HFFc6 (cell line): Measurements from ENCODE around the gene RPL39. TPM values are rescaled to one million over a fixed set of nuclear protein-coding genes. Genes with fewer than 3 reads are reported as not detected.
"Not testable (repeated sequence)": the region's sequence is repeated elsewhere in the genome, so short reads cannot be mapped to it uniquely, and the experiment has no call there.

Experiments used
- DNase-seq: peaks from one replicate; pipeline ENCODE4 v3.0.0-alpha.2; 2018
- H3K27ac Mint-ChIP-seq: 2 replicates; pipeline ENCODE4 v1.8.0; 2020; ENCODE audit warnings: mild to moderate bottlenecking, mixed read lengths
- H3K27me3 Mint-ChIP-seq: 2 replicates; pipeline ENCODE4 v1.8.0; 2021; ENCODE audit warnings: mild to moderate bottlenecking, moderate library complexity, mixed read lengths; ENCODE audit not compliant: insufficient read depth
- H3K36me3 Mint-ChIP-seq: 2 replicates; pipeline ENCODE4 v1.8.0; 2021; ENCODE audit warnings: low read depth, mixed read lengths
- H3K4me1 Mint-ChIP-seq: 2 replicates; pipeline ENCODE4 v1.8.0; 2020; ENCODE audit warnings: low read depth, mixed read lengths
- H3K4me3 Mint-ChIP-seq: 2 replicates; pipeline ENCODE4 v1.8.0; 2020; ENCODE audit warnings: mild to moderate bottlenecking, moderate library complexity, mixed read lengths
- H3K9me3 Mint-ChIP-seq: 2 replicates; pipeline ENCODE4 v1.8.0; 2020; ENCODE audit warnings: mild to moderate bottlenecking, mixed read lengths
- CTCF ChIP-seq: fragments of 200-600 bp; sonication (generic); IDR thresholded peaks from 2 replicates; pipeline ENCODE4 v1.5.0; 2021; ENCODE audit warnings: antibody characterized with exemption, mild to moderate bottlenecking
- long read RNA-seq: library from polyadenylated mRNA; unstranded; transcript quantifications from one replicate; pipeline ENCODE4 v2.0.0, GENCODE V29; 2019
- total RNA-seq, 6 experiments: library from RNA; stranded (reverse); fragmentation: NEBNext Ultra II Directional; extraction: Animal tissue kit (Norgen Biotek cat#: 25700); gene quantifications; 2 replicates in 1 of 6; 3 replicates in 5 of 6; pipeline ENCODE4 v1.2.3, GENCODE V29; 2021

RPL39 gene
- total RNA-seq = 1,000 to 10,000 TPM; 1,260 to 1,533 (median 1,345) TPM
- long read RNA-seq, transcript RPL39-201 (3 exons, 401 nt) = major isoform, 904 of 908 reads
- long read RNA-seq, partial matches to known transcripts = 0 of 908 reads
- long read RNA-seq, other reads (novel, unspliced or antisense) = 1 of 908 reads

GRCh38 chrX:119791437-119792231 lies at the start of gene RPL39:
Gene RPL39 (minus strand): TSS chrX:119791630. CDS start chrX:119791576, 54 bp downstream.
- Mint-ChIP-seq H3K4me3 (peak within 1 kb of the TSS; percentile 93), H3K27ac (peak within 1 kb of the TSS; percentile 95), H3K9me3 (no peaks in the 10 kb centered on the region), H3K27me3 (no peaks in the 10 kb centered on the region), H3K4me1 (peaks cover 24% of the 10 kb centered on the region), H3K36me3 (peaks cover 22% of the 10 kb centered on the region)
- peak; percentile 77 for DNase-seq
- TF ChIP-seq CTCF = no peak

- DNase-seq = no peak
- Mint-ChIP-seq H3K4me3 (no peak overlapping the region), H3K4me1 (no peaks in the 10 kb centered on the region), H3K36me3 (peaks cover 36% of the 10 kb centered on the region), H3K9me3 (no peaks in the 10 kb centered on the region), H3K27ac (no peak overlapping the region), H3K27me3 (no peaks in the 10 kb centered on the region)
- no peak for TF ChIP-seq CTCF
Measured at GRCh38 chrX:119833905-119834304, 42.5 kb upstream of the RPL39 start.

GRCh38 chrX:119828446-119828845 lies 37.0 kb upstream of the RPL39 start:
- TF ChIP-seq CTCF = no peak
- no peak for DNase-seq
- no peaks in the 10 kb centered on the region for H3K27me3 Mint-ChIP-seq
- H3K4me3 Mint-ChIP-seq = no peak overlapping the region
- H3K9me3 Mint-ChIP-seq = no peaks in the 10 kb centered on the region
- peaks cover 8% of the 10 kb centered on the region; the same call in 1 of the 2 replicates for H3K4me1 Mint-ChIP-seq
- peaks cover 18% of the 10 kb centered on the region for H3K36me3 Mint-ChIP-seq
- no peak overlapping the region for H3K27ac Mint-ChIP-seq

GRCh38 chrX:119826399-119826959 lies 35.0 kb upstream of the RPL39 start:
- Mint-ChIP-seq H3K4me3 (no peak overlapping the region), H3K36me3 (peaks cover 17% of the 10 kb centered on the region), H3K9me3 (no peaks in the 10 kb centered on the region), H3K27ac (peak overlapping the region; percentile 45), H3K27me3 (no peaks in the 10 kb centered on the region), H3K4me1 (peaks cover 8% of the 10 kb centered on the region; the same call in 1 of the 2 replicates)
- peak; percentile 42 for DNase-seq
- no peak for TF ChIP-seq CTCF

GRCh38 chrX:119824221-119824620 lies 32.8 kb upstream of the RPL39 start:
- H3K27me3 Mint-ChIP-seq, H3K36me3 Mint-ChIP-seq, H3K27ac Mint-ChIP-seq, H3K9me3 Mint-ChIP-seq, DNase-seq, H3K4me1 Mint-ChIP-seq, H3K4me3 Mint-ChIP-seq: not testable (repeated sequence)

- H3K27ac Mint-ChIP-seq = peak overlapping the region; percentile 54
- not testable (repeated sequence) for H3K36me3 Mint-ChIP-seq, H3K4me1 Mint-ChIP-seq, H3K27me3 Mint-ChIP-seq, H3K9me3 Mint-ChIP-seq, H3K4me3 Mint-ChIP-seq
- DNase-seq = peak; percentile 4
Measured at GRCh38 chrX:119821703-119822102, 30.3 kb upstream of the RPL39 start.
